ENCODE results near the gene TLN1.

TLN1 gene

DNA sequence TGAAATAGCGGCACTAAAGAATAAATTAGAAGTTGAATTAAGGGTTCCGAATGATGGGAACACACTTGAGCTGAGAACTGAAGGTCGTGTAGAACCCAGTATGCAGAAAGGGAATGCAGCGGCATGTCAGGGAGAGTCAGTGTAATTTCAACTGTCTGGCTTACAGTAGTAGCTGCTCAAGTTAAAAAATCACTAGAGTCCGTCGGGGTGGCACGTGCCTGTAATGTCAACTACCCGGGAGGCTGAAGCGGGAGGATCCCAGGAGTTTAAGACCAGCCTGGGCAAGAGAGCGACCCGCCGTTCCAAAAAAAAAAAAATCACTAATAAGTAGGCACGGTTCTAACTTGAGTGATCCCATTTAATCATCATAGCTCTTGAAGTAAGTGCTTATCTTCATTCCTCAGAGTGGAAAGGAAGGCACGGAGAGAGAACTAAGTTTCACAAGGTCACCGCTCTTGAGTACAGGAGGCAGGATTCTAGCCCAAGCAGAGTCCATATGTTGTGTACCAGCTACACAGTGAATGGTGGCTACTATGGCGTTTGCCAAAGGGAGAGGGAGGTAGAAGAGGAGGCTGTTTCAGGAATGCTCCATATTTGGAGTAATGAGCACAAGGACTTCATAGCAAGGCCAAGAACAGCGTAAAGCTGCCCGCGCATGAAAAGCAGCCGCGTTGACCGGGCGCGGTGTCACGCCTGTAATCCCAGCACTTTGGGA lies 75.0 kb downstream of the TLN1 start:
- no peak overlapping the region for H3K4me3 ChIP-seq (ENCODE audit: low read depth, low read length)
- TF ChIP-seq CTCF (IDR thresholded peaks at IDR 0.05; ENCODE audit: borderline replicate concordance, insufficient read depth, low read depth, low read length), result no peak

- H3K4me3 ChIP-seq (ENCODE audit: low read depth, low read length), result no peak overlapping the region
Observed at GRCh38 chr9:35656348-35656747, 75.6 kb downstream of the TLN1 start.

GRCh38 chr9:35653611-35654010 lies 78.4 kb downstream of the TLN1 start:
- TF ChIP-seq CTCF (IDR thresholded peaks at IDR 0.05; ENCODE audit: borderline replicate concordance, insufficient read depth, low read depth, low read length), result no peak
- no peak overlapping the region for H3K4me3 ChIP-seq (ENCODE audit: low read depth, low read length)

More at GRCh38 chr9:35656348-35656747, 75.6 kb downstream of the TLN1 start:
- TF ChIP-seq CTCF (IDR thresholded peaks at IDR 0.05; ENCODE audit: borderline replicate concordance, insufficient read depth, low read depth, low read length), result no peak

GRCh38 chr9:35652829-35653209 lies 79.2 kb downstream of the TLN1 start:
- no peak overlapping the region for H3K4me3 ChIP-seq (ENCODE audit: low read depth, low read length)

DNA sequence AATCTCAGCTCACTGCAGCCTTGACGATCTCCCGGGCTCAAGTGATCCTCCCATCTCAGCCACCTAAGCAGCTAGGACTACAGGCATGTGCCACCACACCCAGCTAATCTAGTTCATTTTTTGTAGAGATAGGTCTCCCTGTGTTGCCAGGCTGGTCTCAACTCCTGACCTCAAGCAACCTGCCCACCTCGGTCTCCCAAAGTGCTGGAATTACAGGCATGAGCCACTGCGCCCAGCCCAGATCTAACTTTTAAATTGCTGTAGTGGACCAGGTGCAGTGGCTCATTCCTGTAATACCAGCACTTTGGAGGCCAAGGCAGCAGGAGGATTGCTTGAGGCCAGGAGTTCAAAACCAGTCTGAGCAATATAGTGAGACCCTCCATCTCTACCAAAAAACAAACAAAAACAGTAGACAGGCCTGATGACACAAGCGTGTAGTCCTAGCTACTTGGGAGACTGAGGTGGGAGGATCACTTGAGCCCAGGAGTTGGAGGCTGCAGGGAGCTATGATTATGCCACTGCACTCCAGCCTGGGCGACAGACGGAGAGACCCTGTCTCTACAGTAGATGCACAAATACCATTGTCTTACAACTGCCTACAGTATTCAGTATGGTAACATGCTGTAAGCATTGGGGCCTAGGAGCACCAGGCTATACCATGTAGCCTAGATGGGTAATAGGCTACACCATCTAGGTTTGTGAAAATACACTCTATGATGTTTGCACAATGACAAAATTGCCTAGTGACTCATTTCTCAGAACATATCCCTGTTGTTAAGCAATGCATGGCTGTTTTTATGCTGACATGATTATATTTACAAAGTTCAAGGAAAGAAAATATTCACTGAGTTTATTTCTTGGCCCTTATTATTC lies 79.8 kb downstream of the TLN1 start:
- no peak overlapping the region for H3K4me3 ChIP-seq (ENCODE audit: low read depth, low read length)
- no peak for TF ChIP-seq CTCF (IDR thresholded peaks at IDR 0.05; ENCODE audit: borderline replicate concordance, insufficient read depth, low read depth, low read length)

More at GRCh38 chr9:35652829-35653209, 79.2 kb downstream of the TLN1 start:
- no peak for TF ChIP-seq CTCF (IDR thresholded peaks at IDR 0.05; ENCODE audit: borderline replicate concordance, insufficient read depth, low read depth, low read length)

DNA sequence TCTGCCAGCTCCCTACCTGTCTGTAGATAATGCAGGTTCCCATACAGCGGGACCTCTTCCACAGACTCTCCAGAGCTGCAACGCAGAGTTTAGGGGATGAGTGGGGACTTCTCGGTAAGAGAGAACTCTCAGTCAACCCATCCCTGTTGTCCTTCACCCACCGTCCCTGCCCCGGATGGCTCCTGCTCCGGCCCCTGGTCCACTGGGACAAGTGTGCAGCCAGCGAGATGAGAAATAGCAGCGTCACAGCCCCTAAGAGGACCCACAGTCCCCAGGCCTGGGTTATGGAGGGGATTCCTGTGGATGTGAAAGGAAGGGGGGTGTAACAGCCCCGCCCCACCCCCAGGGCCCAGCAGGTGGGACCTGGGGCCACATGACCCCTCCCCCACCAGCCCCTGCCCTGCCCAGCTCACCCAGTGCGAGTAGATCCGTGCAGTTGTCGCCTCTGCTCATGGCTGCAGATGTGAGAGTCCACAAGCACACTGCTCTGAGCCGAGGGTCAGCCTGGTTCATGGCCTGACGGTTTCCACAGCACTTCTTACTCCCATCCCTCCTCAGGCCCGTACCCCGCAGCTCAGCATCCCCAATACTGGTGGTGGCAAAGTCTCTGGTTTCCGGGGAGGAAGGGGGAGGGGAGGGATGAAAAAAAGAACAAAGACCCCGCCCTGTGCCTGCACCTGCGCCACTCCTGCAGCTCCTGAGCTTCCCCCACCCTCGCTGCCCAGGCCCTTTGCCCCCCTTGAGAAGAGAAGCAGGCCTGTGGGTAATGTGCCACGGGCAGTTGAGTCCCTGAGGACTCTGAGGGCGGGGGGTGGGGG lies 81.4 kb downstream of the TLN1 start, which contains the start of gene SIT1:
Gene SIT1, minus strand, starts transcription at position 591 of the 818 bp plus-strand sequence. Its CDS starts 78 bp downstream, at position 513.
- TF ChIP-seq CTCF (IDR thresholded peaks at IDR 0.05; ENCODE audit: borderline replicate concordance, insufficient read depth, low read depth, low read length), result no peak
- peak within 1 kb of the TSS; percentile 75 for H3K4me3 ChIP-seq (ENCODE audit: low read depth, low read length)

All from GM12875 (cell line).